ENCODE data around the gene TMEM260.
A peak's percentile ranks its signal among the peaks of the same experiment; 100 is the strongest.

Gene TMEM260

GRCh38 chr14:56587701-56588100 lies 8.1 kb downstream of the TMEM260 start:
- Mint-ChIP-seq H3K9me3 (no peaks in the 10 kb centered on the region), H3K36me3 (ENCODE audit: low read depth) (no peaks in the 10 kb centered on the region), H3K4me3 (no peak overlapping the region), H3K4me1 (peaks cover 17% of the 10 kb centered on the region), H3K27me3 (ENCODE audit: low read depth) (peaks cover 5% of the 10 kb centered on the region), H3K27ac (no peak overlapping the region)
- no peak for TF ChIP-seq CTCF (IDR thresholded peaks at IDR 0.05; ENCODE audit: unreplicated experiment in 3 of 3)

GRCh38 chr14:56590535-56590960 lies 10.9 kb downstream of the TMEM260 start:
- H3K36me3 Mint-ChIP-seq (ENCODE audit: low read depth) = peaks cover 10% of the 10 kb centered on the region
- H3K27ac Mint-ChIP-seq = no peak overlapping the region
- H3K4me1 Mint-ChIP-seq = peaks cover 17% of the 10 kb centered on the region
- no peak for TF ChIP-seq CTCF (IDR thresholded peaks at IDR 0.05; ENCODE audit: unreplicated experiment in 3 of 3)
- no peaks in the 10 kb centered on the region for H3K9me3 Mint-ChIP-seq
- peaks cover 4% of the 10 kb centered on the region for H3K27me3 Mint-ChIP-seq (ENCODE audit: low read depth)
- no peak overlapping the region for H3K4me3 Mint-ChIP-seq

GRCh38 chr14:56592746-56593544 lies 13.3 kb downstream of the TMEM260 start:
- Mint-ChIP-seq H3K4me3 (no peak overlapping the region), H3K4me1 (peaks cover 17% of the 10 kb centered on the region), H3K9me3 (no peaks in the 10 kb centered on the region), H3K27me3 (ENCODE audit: low read depth) (no peaks in the 10 kb centered on the region), H3K36me3 (ENCODE audit: low read depth) (peaks cover 17% of the 10 kb centered on the region), H3K27ac (peak overlapping the region in 1 of 3 experiments; percentile 41)
- no peak for TF ChIP-seq CTCF (IDR thresholded peaks at IDR 0.05; ENCODE audit: unreplicated experiment in 3 of 3)

- H3K27me3 Mint-ChIP-seq (ENCODE audit: low read depth) = peaks cover 3% of the 10 kb centered on the region
- peaks cover 28% of the 10 kb centered on the region for H3K36me3 Mint-ChIP-seq (ENCODE audit: low read depth)
- peaks cover 12% of the 10 kb centered on the region for H3K4me1 Mint-ChIP-seq
- no peaks in the 10 kb centered on the region for H3K9me3 Mint-ChIP-seq
- TF ChIP-seq CTCF (IDR thresholded peaks at IDR 0.05; ENCODE audit: unreplicated experiment in 3 of 3) = no peak
- H3K27ac Mint-ChIP-seq = no peak overlapping the region
- no peak overlapping the region for H3K4me3 Mint-ChIP-seq
Measured at GRCh38 chr14:56594428-56594827, 14.8 kb downstream of the TMEM260 start.

GRCh38 chr14:56598519-56598918 lies 18.9 kb downstream of the TMEM260 start:
- Mint-ChIP-seq H3K4me1 (no peaks in the 10 kb centered on the region), H3K36me3 (ENCODE audit: low read depth) (peaks cover 22% of the 10 kb centered on the region), H3K27ac (no peak overlapping the region), H3K9me3 (no peaks in the 10 kb centered on the region), H3K27me3 (ENCODE audit: low read depth) (peaks cover 3% of the 10 kb centered on the region), H3K4me3 (no peak overlapping the region)
- no peak for TF ChIP-seq CTCF (IDR thresholded peaks at IDR 0.05; ENCODE audit: unreplicated experiment in 3 of 3)

GRCh38 chr14:56603648-56604047 lies 24.1 kb downstream of the TMEM260 start:
- no peak for TF ChIP-seq CTCF (IDR thresholded peaks at IDR 0.05; ENCODE audit: unreplicated experiment in 3 of 3)
- Mint-ChIP-seq H3K4me3 (no peak overlapping the region), H3K27ac (no peak overlapping the region), H3K36me3 (ENCODE audit: low read depth) (peaks cover 23% of the 10 kb centered on the region), H3K4me1 (no peaks in the 10 kb centered on the region), H3K9me3 (no peaks in the 10 kb centered on the region), H3K27me3 (ENCODE audit: low read depth) (peaks cover 3% of the 10 kb centered on the region)
